Activated T-helper 17 cell treated with anti-CD3 and anti-CD28 coated beads, Interleukin-2, amount 50 U/mL, for 72 hours (primary cell): Measurements from ENCODE around the gene ASZ1. TPM values are rescaled to one million over a fixed set of nuclear protein-coding genes. Genes with fewer than 3 reads are reported as not detected.

ENCODE experiments used
- total RNA-seq, 2 donors: library from RNA; stranded (reverse); gene quantifications; one replicate each; pipeline ENCODE4 v1.2.3, GENCODE V29; 2022

ASZ1 gene
- total RNA-seq, 2 donors from 2014 or later: not detected

Other genes starting within 250 kb of the ASZ1 start
- gene WNT2, start 104.4 kb downstream of the ASZ1 start, total RNA-seq: not detected
- not detected for gene CFTR, start 52.5 kb upstream of the ASZ1 start, total RNA-seq